BLaER1 treated with 17β-estradiol and CSF1 and Interleukin-3, amounts not matched to agents 10 nM and 100 nM (cell line): Measurements from ENCODE around the gene BHLHE40.
A peak's percentile ranks its signal among the peaks of the same experiment; 100 is the strongest.

ENCODE experiments used
- H3K27ac ChIP-seq, 11 experiments: shearing (Covaris generic); formaldehyde crosslinking; 2 replicates each; pipeline ENCODE4 v1.8.1; 2022
- H3K27me3 ChIP-seq, 11 experiments: shearing (Covaris generic); formaldehyde crosslinking; 2 replicates each; pipeline ENCODE4 v1.8.1; 2022
- H3K36me3 ChIP-seq, 11 experiments: shearing (Covaris generic); formaldehyde crosslinking; 2 replicates each; pipeline ENCODE4 v1.8.1; 2022
- H3K4me1 ChIP-seq, 10 experiments: shearing (Covaris generic); formaldehyde crosslinking; 2 replicates each; pipeline ENCODE4 v1.8.1; 2022
- H3K4me2 ChIP-seq, 11 experiments: shearing (Covaris generic); formaldehyde crosslinking; 2 replicates each; pipeline ENCODE4 v1.8.1; 2022
- H3K4me3 ChIP-seq, 10 experiments: shearing (Covaris generic); formaldehyde crosslinking; 2 replicates each; pipeline ENCODE4 v1.8.1; 2022
- H3K9ac ChIP-seq, 11 experiments: shearing (Covaris generic); formaldehyde crosslinking; 2 replicates each; pipeline ENCODE4 v1.8.1; 2022
- H3K9me3 ChIP-seq, 11 experiments: shearing (Covaris generic); formaldehyde crosslinking; replicated peaks in 1 of 11; 2 replicates each; pipeline ENCODE4 v1.8.1; 2022
- H4K20me1 ChIP-seq, 11 experiments: shearing (Covaris generic); formaldehyde crosslinking; 2 replicates each; pipeline ENCODE4 v1.8.1; 2022
- Cebpa-rat ChIP-seq, 11 experiments: shearing (Covaris generic); IDR thresholded peaks; 2 replicates each; pipeline ENCODE4 v1.8.1; 2022

The BHLHE40 gene

GRCh38 chr3:4945324-4945723, 33.9 kb upstream of the BHLHE40 start:
- Histone ChIP-seq H4K20me1 (no peaks in the 10 kb centered on the region), H3K27ac (no peak overlapping the region), H3K4me2 (0 out of 22 replicates have a peak overlapping the region, but pooled peaks of 3 of the 11 experiments have one; percentile 12 to 26 (median 20)), H3K27me3 (no peaks in the 10 kb centered on the region), H3K9me3 (no peaks in the 10 kb centered on the region), H3K4me3 (no peak overlapping the region), H3K9ac (no peak overlapping the region), H3K36me3 (no peaks in the 10 kb centered on the region), H3K4me1 (peaks cover 0 to 19% (median 8%) of the 10 kb centered on the region in 10 experiments; a peak in 12 of 20 replicates)
- peak in 3 of 11 experiments; percentile 32 to 40 (median 34); a peak in 3 of 22 replicates for TF ChIP-seq Cebpa-rat (IDR thresholded peaks at IDR 0.05)

- Histone ChIP-seq H3K4me2 (no peak overlapping the region), H3K27me3 (no peaks in the 10 kb centered on the region), H3K27ac (no peak overlapping the region), H3K9me3 (no peaks in the 10 kb centered on the region), H4K20me1 (no peaks in the 10 kb centered on the region), H3K4me1 (peaks cover 0 to 34% (median 15%) of the 10 kb centered on the region in 10 experiments; a peak in 12 of 20 replicates), H3K4me3 (no peak overlapping the region), H3K9ac (no peak overlapping the region), H3K36me3 (no peaks in the 10 kb centered on the region)
- no peak for TF ChIP-seq Cebpa-rat (IDR thresholded peaks at IDR 0.05)
Measured at GRCh38 chr3:4947028-4947427, 32.2 kb upstream of the BHLHE40 start.

- Histone ChIP-seq H3K9me3 (no peaks in the 10 kb centered on the region), H3K27ac (no peak overlapping the region), H3K36me3 (no peaks in the 10 kb centered on the region), H3K4me3 (no peak overlapping the region), H3K4me2 (no peak overlapping the region), H3K27me3 (no peaks in the 10 kb centered on the region), H4K20me1 (no peaks in the 10 kb centered on the region), H3K9ac (no peak overlapping the region), H3K4me1 (peaks cover 0 to 34% (median 15%) of the 10 kb centered on the region in 10 experiments; a peak in 12 of 20 replicates)
- no peak for TF ChIP-seq Cebpa-rat (IDR thresholded peaks at IDR 0.05)
Measured at GRCh38 chr3:4948395-4948794, 30.8 kb upstream of the BHLHE40 start.

- Histone ChIP-seq H3K9ac (no peak overlapping the region), H3K4me2 (peak overlapping the region in 4 of 11 experiments; percentile 28 to 67 (median 56); a peak in 8 of 22 replicates), H3K27ac (0 out of 22 replicates have a peak overlapping the region, but pooled peaks of 1 of the 11 experiments have one; percentile 14), H4K20me1 (no peaks in the 10 kb centered on the region), H3K9me3 (no peaks in the 10 kb centered on the region), H3K27me3 (no peaks in the 10 kb centered on the region), H3K4me3 (no peak overlapping the region), H3K36me3 (no peaks in the 10 kb centered on the region), H3K4me1 (peaks cover 0 to 34% (median 15%) of the 10 kb centered on the region in 10 experiments; a peak in 12 of 20 replicates)
- peak in 8 of 11 experiments; percentile 23 to 87 (median 70); a peak in 16 of 22 replicates for TF ChIP-seq Cebpa-rat (IDR thresholded peaks at IDR 0.05)
Measured at GRCh38 chr3:4949004-4949403, 30.2 kb upstream of the BHLHE40 start.

- Histone ChIP-seq H3K9ac (no peak overlapping the region), H3K36me3 (no peaks in the 10 kb centered on the region), H3K4me2 (peak overlapping the region in 6 of 11 experiments; percentile 53 to 77 (median 65); a peak in 11 of 22 replicates), H4K20me1 (no peaks in the 10 kb centered on the region), H3K4me3 (no peak overlapping the region), H3K9me3 (no peaks in the 10 kb centered on the region), H3K27ac (0 out of 22 replicates have a peak overlapping the region, but pooled peaks of 2 of the 11 experiments have one; percentile 4 to 26), H3K27me3 (no peaks in the 10 kb centered on the region), H3K4me1 (peaks cover 0 to 34% (median 15%) of the 10 kb centered on the region in 10 experiments; a peak in 12 of 20 replicates)
- no peak for TF ChIP-seq Cebpa-rat (IDR thresholded peaks at IDR 0.05)
Measured at GRCh38 chr3:4949659-4950058, 29.6 kb upstream of the BHLHE40 start.

GRCh38 chr3:4950351-4950784, 28.9 kb upstream of the BHLHE40 start:
- TF ChIP-seq Cebpa-rat (IDR thresholded peaks at IDR 0.05), result peak in 5 of 11 experiments; percentile 29 to 64 (median 32); a peak in 5 of 22 replicates
- no peaks in the 10 kb centered on the region for H3K9me3 ChIP-seq
- peak overlapping the region in 8 of 11 experiments; percentile 15 to 77 (median 62); a peak in 14 of 22 replicates for H3K4me2 ChIP-seq
- H3K4me3 ChIP-seq, result no peak overlapping the region
- H3K36me3 ChIP-seq, result no peaks in the 10 kb centered on the region
- H3K9ac ChIP-seq, result no peak overlapping the region
- no peaks in the 10 kb centered on the region for H4K20me1 ChIP-seq
- H3K4me1 ChIP-seq, result peaks cover 0 to 32% (median 15%) of the 10 kb centered on the region in 10 experiments; a peak in 12 of 20 replicates
- H3K27ac ChIP-seq, result 0 out of 22 replicates have a peak overlapping the region, but pooled peaks of 2 of the 11 experiments have one; percentile 4 to 26
- H3K27me3 ChIP-seq, result no peaks in the 10 kb centered on the region

- H4K20me1 ChIP-seq, result no peaks in the 10 kb centered on the region
- peaks cover 0 to 31% (median 15%) of the 10 kb centered on the region in 10 experiments; a peak in 12 of 20 replicates for H3K4me1 ChIP-seq
- peak overlapping the region in 5 of 11 experiments; percentile 53 to 77 (median 67); a peak in 11 of 22 replicates for H3K4me2 ChIP-seq
- no peaks in the 10 kb centered on the region for H3K36me3 ChIP-seq
- no peaks in the 10 kb centered on the region for H3K9me3 ChIP-seq
- TF ChIP-seq Cebpa-rat (IDR thresholded peaks at IDR 0.05), result no peak
- H3K27me3 ChIP-seq, result no peaks in the 10 kb centered on the region
- H3K27ac ChIP-seq, result no peak overlapping the region
- no peak overlapping the region for H3K4me3 ChIP-seq
- H3K9ac ChIP-seq, result no peak overlapping the region
Measured at GRCh38 chr3:4950948-4951347, 28.3 kb upstream of the BHLHE40 start.

GRCh38 chr3:4953119-4953518, 26.1 kb upstream of the BHLHE40 start:
- H3K36me3 ChIP-seq, result no peaks in the 10 kb centered on the region
- TF ChIP-seq Cebpa-rat (IDR thresholded peaks at IDR 0.05), result no peak
- H3K4me1 ChIP-seq, result peaks cover 0 to 31% (median 15%) of the 10 kb centered on the region in 10 experiments; a peak in 12 of 20 replicates
- H3K27me3 ChIP-seq, result no peaks in the 10 kb centered on the region
- H3K27ac ChIP-seq, result no peak overlapping the region
- peaks cover 0 to 4% (median 0%) of the 10 kb centered on the region in 11 experiments; a peak in 1 of 22 replicates for H3K9me3 ChIP-seq
- H4K20me1 ChIP-seq, result no peaks in the 10 kb centered on the region
- H3K4me2 ChIP-seq, result no peak overlapping the region
- H3K4me3 ChIP-seq, result no peak overlapping the region
- no peak overlapping the region for H3K9ac ChIP-seq

GRCh38 chr3:4954256-4955000, 24.8 kb upstream of the BHLHE40 start:
- no peak for TF ChIP-seq Cebpa-rat (IDR thresholded peaks at IDR 0.05)
- no peak overlapping the region for H3K4me3 ChIP-seq
- peaks cover 6 to 12% (median 7%) of the 10 kb centered on the region in 11 experiments for H3K9me3 ChIP-seq
- no peaks in the 10 kb centered on the region for H3K36me3 ChIP-seq
- H4K20me1 ChIP-seq, result no peaks in the 10 kb centered on the region
- H3K27me3 ChIP-seq, result no peaks in the 10 kb centered on the region
- H3K4me1 ChIP-seq, result peaks cover 0 to 25% (median 12%) of the 10 kb centered on the region in 10 experiments; a peak in 12 of 20 replicates
- H3K4me2 ChIP-seq, result no peak overlapping the region
- no peak overlapping the region for H3K9ac ChIP-seq
- H3K27ac ChIP-seq, result no peak overlapping the region
